CD4-positive, alpha-beta T cell treated with Interferon gamma for 1 hour (primary cell): ENCODE results near the gene PTPRE.

Experiments used
- DNase-seq: peaks from one replicate; pipeline ENCODE4 v3.0.0-alpha.2; 2020

PTPRE gene

GRCh38 chr10:127959428-127959827, 52.5 kb downstream of the PTPRE start:
- DNase-seq: no peak

- no peak for DNase-seq
Observed at GRCh38 chr10:127961071-127961470, 54.2 kb downstream of the PTPRE start.

- no peak for DNase-seq
Observed at GRCh38 chr10:127962205-127962604, 55.3 kb downstream of the PTPRE start.

- DNase-seq: no peak
Observed at GRCh38 chr10:127963136-127963535, 56.2 kb downstream of the PTPRE start.

GRCh38 chr10:127964621-127965020, 57.7 kb downstream of the PTPRE start:
- no peak for DNase-seq

- no peak for DNase-seq
Observed at GRCh38 chr10:127966875-127967274, 60.0 kb downstream of the PTPRE start.

GRCh38 chr10:127968027-127968441, 61.1 kb downstream of the PTPRE start:
- DNase-seq: no peak

GRCh38 chr10:127968659-127969058, 61.8 kb downstream of the PTPRE start:
- DNase-seq: no peak

GRCh38 chr10:127971101-127971946, 64.4 kb downstream of the PTPRE start:
- no peak for DNase-seq

GRCh38 chr10:127971963-127972615, 65.2 kb downstream of the PTPRE start:
- DNase-seq: no peak

GRCh38 chr10:127972751-127973357, 66.0 kb downstream of the PTPRE start:
- DNase-seq: no peak

GRCh38 chr10:127973791-127974311, 66.9 kb downstream of the PTPRE start:
- no peak for DNase-seq

GRCh38 chr10:127974911-127975310, 68.0 kb downstream of the PTPRE start:
- no peak for DNase-seq

- no peak for DNase-seq
Observed at GRCh38 chr10:127976286-127976685, 69.4 kb downstream of the PTPRE start.

- no peak for DNase-seq
Observed at GRCh38 chr10:127976701-127977356, 69.9 kb downstream of the PTPRE start.

GRCh38 chr10:127977357-127978009, 70.6 kb downstream of the PTPRE start:
- DNase-seq: peak; percentile 39

- DNase-seq: no peak
Observed at GRCh38 chr10:127978481-127978880, 71.6 kb downstream of the PTPRE start.

GRCh38 chr10:127979045-127979444, 72.1 kb downstream of the PTPRE start:
- no peak for DNase-seq

GRCh38 chr10:127979566-127979965, 72.7 kb downstream of the PTPRE start:
- no peak for DNase-seq

GRCh38 chr10:127980898-127981297, 74.0 kb downstream of the PTPRE start:
- no peak for DNase-seq

- DNase-seq: no peak
Observed at GRCh38 chr10:127982601-127983000, 75.7 kb downstream of the PTPRE start.

GRCh38 chr10:127983344-127984100, 76.6 kb downstream of the PTPRE start:
- no peak for DNase-seq
